ENCODE results near the gene VWA2. TPM values are rescaled to one million over a fixed set of nuclear protein-coding genes. Genes with fewer than 3 reads are reported as not detected.

VWA2 gene
- total and polyA plus RNA-seq, 2 donors from 2014 or later = 0.17 to 6.5 TPM

DNA sequence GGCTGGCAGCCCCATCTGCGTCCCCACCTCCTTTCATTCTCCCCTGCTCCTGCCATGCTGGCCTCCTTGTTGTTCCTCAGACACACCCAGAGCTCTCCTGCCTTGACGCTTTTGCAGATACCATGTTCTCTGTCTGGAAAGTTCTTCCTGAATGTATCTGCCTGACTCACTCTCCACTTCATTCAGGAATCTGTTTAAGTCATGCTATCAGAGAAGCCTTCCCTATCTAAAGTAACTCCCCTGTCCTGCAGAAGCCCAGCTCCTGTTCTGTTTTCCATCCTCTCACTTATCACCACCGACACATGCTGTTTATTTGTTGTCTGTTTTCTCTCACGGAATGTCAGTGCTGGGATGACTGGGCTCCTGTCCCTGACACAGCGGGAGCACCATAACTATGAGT is 83.3 kb downstream of the VWA2 start:
- Histone ChIP-seq H3K9ac (ENCODE audit: low read length in 3 of 3) (no peak overlapping the region), H3K36me3 (ENCODE audit: control insufficient read depth in 2 of 3, insufficient read depth in 3 of 3, low read length in 3 of 3) (peaks cover 0 to 13% (median 0%) of the 10 kb centered on the region in 3 donors), H3K27ac (ENCODE audit: low read depth in 2 of 2, low read length in 2 of 2) (no peak overlapping the region), H3K9me3 (ENCODE audit: control insufficient read depth in 2 of 3, insufficient read depth in 1 of 3, low read length in 3 of 3) (no peaks in the 10 kb centered on the region), H3K4me1 (ENCODE audit: control insufficient read depth in 2 of 3, insufficient read depth in 2 of 3, low read depth in 1 of 3, low read length in 3 of 3) (no peaks in the 10 kb centered on the region), H3K4me3 (ENCODE audit: low read length in 3 of 3) (no peak overlapping the region), H3K27me3 (ENCODE audit: control insufficient read depth, insufficient read depth, low read length) (no peaks in the 10 kb centered on the region)
- intact Hi-C loops (cut with DNase I) = no loop called here
- no peak for TF ChIP-seq CTCF (IDR thresholded peaks at IDR 0.05; ENCODE audit: borderline replicate concordance, extremely low read depth, insufficient read depth)
- no peak for DNase-seq
- FAIRE-seq = no peak

GRCh38 chr10:114323023-114323422 is 84.0 kb downstream of the VWA2 start:
- TF ChIP-seq CTCF (IDR thresholded peaks at IDR 0.05; ENCODE audit: borderline replicate concordance, extremely low read depth, insufficient read depth) = no peak
- H3K27ac ChIP-seq (ENCODE audit: low read depth in 2 of 2, low read length in 2 of 2) = no peak overlapping the region
- H3K27me3 ChIP-seq (ENCODE audit: control insufficient read depth, insufficient read depth, low read length) = no peaks in the 10 kb centered on the region
- H3K9me3 ChIP-seq (ENCODE audit: control insufficient read depth in 2 of 3, insufficient read depth in 1 of 3, low read length in 3 of 3) = no peaks in the 10 kb centered on the region
- no peak for FAIRE-seq
- H3K9ac ChIP-seq (ENCODE audit: low read length in 3 of 3) = no peak overlapping the region
- H3K4me3 ChIP-seq (ENCODE audit: low read length in 3 of 3) = no peak overlapping the region
- intact Hi-C loops (cut with DNase I) = no loop called here
- no peaks in the 10 kb centered on the region for H3K4me1 ChIP-seq (ENCODE audit: control insufficient read depth in 2 of 3, insufficient read depth in 2 of 3, low read depth in 1 of 3, low read length in 3 of 3)
- H3K36me3 ChIP-seq (ENCODE audit: control insufficient read depth in 2 of 3, insufficient read depth in 3 of 3, low read length in 3 of 3) = peaks cover 0 to 13% (median 0%) of the 10 kb centered on the region in 3 donors
- DNase-seq = no peak

DNA sequence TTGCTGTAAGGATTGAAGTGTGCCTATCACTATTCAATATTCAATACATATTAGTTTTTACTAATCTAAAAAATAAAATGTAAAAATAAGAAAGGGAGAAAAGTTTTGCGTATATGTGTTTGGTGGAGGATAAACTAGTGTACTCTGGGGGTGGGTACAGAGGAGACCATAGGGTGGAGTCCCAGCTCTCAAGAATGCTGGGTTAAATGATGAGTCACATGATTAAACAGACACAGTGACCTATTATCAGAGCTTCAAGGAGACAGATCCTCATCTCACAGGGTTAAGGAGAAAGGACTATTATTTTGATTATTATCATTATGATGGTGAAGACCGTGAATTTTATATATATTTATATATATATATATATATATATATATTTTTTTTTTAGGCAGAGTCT is 87.7 kb downstream of the VWA2 start:
- Histone ChIP-seq H3K36me3 (ENCODE audit: control insufficient read depth in 2 of 3, insufficient read depth in 3 of 3, low read length in 3 of 3) (peaks cover 0 to 13% (median 0%) of the 10 kb centered on the region in 3 donors), H3K27me3 (ENCODE audit: control insufficient read depth, insufficient read depth, low read length) (no peaks in the 10 kb centered on the region), H3K4me1 (ENCODE audit: control insufficient read depth in 2 of 3, insufficient read depth in 2 of 3, low read depth in 1 of 3, low read length in 3 of 3) (no peaks in the 10 kb centered on the region), H3K27ac (ENCODE audit: low read depth in 2 of 2, low read length in 2 of 2) (no peak overlapping the region), H3K9ac (ENCODE audit: low read length in 3 of 3) (no peak overlapping the region), H3K4me3 (ENCODE audit: low read length in 3 of 3) (no peak overlapping the region), H3K9me3 (ENCODE audit: control insufficient read depth in 2 of 3, insufficient read depth in 1 of 3, low read length in 3 of 3) (no peaks in the 10 kb centered on the region)
- no peak for TF ChIP-seq CTCF (IDR thresholded peaks at IDR 0.05; ENCODE audit: borderline replicate concordance, extremely low read depth, insufficient read depth)
- FAIRE-seq = no peak
- intact Hi-C loops (cut with DNase I) = no loop called here
- DNase-seq = no peak
